ENCODE measurements around the gene PDE4B. TPM values are rescaled to one million over a fixed set of nuclear protein-coding genes. Genes with fewer than 3 reads are reported as not detected.

The PDE4B gene
- polyA plus RNA-seq, 2 of the 4 experiments (the other 2 are of a cell fraction): 20.2 to 56.8 TPM

DNA sequence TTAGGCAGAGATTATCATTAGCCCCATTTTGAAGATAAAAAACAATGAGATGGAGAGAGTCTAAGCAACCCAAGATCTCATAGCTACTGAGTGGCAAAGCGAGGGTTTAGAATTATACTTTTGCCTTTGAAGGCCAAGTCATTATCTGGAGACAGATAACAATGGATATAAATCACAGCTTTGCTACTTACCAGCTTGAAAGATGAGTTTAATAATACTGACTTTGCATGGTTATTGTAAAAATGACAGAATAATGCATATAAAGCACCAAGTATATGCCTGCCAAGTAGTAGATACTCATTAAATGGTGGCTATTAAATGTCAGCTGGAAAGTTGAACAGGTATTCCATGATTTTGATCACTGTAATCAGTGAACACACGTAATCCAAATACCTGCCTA, 499.6 kb downstream of the PDE4B start:
- CTCF ChIA-PET: no interaction called here
- POLR2A ChIA-PET: interaction anchor here (1.6 kb wide), 1 partner anchor 40 kb away, joined by 6 read pairs; no protein-coding TSS in a partner anchor
- TF ChIP-seq NPAS2 (CRISPR knock-in tag; IDR thresholded peaks at IDR 0.05; ENCODE audit: borderline replicate concordance) (no peak), EHMT2 (IDR thresholded peaks at IDR 0.05; ENCODE audit: low read depth) (no peak), BHLHE40 (IDR thresholded peaks at IDR 0.05; ENCODE audit: low read depth, low read length) (no peak), KDM1A (IDR thresholded peaks at IDR 0.05; ENCODE audit: low read depth) (no peak)
- TF ChIP-seq, protein P1, sequence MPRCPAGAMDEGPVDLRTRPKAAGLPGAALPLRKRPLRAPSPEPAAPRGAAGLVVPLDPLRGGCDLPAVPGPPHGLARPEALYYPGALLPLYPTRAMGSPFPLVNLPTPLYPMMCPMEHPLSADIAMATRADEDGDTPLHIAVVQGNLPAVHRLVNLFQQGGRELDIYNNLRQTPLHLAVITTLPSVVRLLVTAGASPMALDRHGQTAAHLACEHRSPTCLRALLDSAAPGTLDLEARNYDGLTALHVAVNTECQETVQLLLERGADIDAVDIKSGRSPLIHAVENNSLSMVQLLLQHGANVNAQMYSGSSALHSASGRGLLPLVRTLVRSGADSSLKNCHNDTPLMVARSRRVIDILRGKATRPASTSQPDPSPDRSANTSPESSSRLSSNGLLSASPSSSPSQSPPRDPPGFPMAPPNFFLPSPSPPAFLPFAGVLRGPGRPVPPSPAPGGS (IDR thresholded peaks at IDR 0.05): no peak
- TF ChIP-seq, protein P2, sequence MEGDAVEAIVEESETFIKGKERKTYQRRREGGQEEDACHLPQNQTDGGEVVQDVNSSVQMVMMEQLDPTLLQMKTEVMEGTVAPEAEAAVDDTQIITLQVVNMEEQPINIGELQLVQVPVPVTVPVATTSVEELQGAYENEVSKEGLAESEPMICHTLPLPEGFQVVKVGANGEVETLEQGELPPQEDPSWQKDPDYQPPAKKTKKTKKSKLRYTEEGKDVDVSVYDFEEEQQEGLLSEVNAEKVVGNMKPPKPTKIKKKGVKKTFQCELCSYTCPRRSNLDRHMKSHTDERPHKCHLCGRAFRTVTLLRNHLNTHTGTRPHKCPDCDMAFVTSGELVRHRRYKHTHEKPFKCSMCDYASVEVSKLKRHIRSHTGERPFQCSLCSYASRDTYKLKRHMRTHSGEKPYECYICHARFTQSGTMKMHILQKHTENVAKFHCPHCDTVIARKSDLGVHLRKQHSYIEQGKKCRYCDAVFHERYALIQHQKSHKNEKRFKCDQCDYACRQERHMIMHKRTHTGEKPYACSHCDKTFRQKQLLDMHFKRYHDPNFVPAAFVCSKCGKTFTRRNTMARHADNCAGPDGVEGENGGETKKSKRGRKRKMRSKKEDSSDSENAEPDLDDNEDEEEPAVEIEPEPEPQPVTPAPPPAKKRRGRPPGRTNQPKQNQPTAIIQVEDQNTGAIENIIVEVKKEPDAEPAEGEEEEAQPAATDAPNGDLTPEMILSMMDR (IDR thresholded peaks at IDR 0.05): no peak
- Histone ChIP-seq H3K4me1 (peaks cover 77% of the 10 kb centered on the region), H3K27ac (peak overlapping the region; percentile 84; a peak in 5 of 6 replicates), H3K4me3 (no peak overlapping the region), H3K9me3 (no peaks in the 10 kb centered on the region), H3K4me2 (peak overlapping the region; percentile 55; the same call in 2 of the 3 replicates)
- FAIRE-seq: no peak
- no peak for DNase-seq (ENCODE audit: low read depth in 1 of 2, low spot score in 1 of 2)
- no peak for ATAC-seq
- WGBS (ENCODE audit: missing lambda C conversion rate): 96% methylated on average over 2 of the region's 2 CpGs

DNA sequence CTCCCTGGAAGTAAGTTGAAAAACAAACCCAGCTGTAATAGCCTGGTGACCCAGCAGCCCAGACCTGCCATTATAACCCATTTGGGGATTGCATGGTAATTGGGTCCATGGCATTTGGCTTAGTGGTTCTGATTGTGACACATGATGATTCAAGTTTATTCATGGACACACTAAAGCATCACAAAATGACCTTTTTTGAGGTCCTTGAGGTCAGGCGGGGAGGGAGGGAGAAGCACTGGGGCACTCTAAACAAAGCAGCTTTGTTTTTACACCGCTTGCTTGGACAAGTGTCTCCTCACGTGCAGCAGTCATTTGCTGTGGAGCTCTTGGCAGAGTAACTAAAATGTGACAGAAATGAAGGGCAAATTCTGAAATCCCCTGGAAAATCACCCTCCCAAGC, 500.2 kb downstream of the PDE4B start:
- DNase-seq (ENCODE audit: low read depth in 1 of 2, low spot score in 1 of 2) (no peak), ATAC-seq (no peak), FAIRE-seq (no peak)
- peak overlapping the region; percentile 64; the same call in 1 of the 3 replicates for H3K4me2 ChIP-seq
- POLR2A ChIA-PET: interaction anchor here (1.1 kb wide), 1 partner anchor 38 kb away, joined by 3 read pairs; no protein-coding TSS in a partner anchor
- peak overlapping the region; percentile 84 for H3K27ac ChIP-seq
- peaks cover 81% of the 10 kb centered on the region for H3K4me1 ChIP-seq
- H3K4me3 ChIP-seq: no peak overlapping the region
- 34% methylated on average over 3 of the region's 3 CpGs for WGBS (ENCODE audit: missing lambda C conversion rate)
- CTCF ChIA-PET: no interaction called here
- no peaks in the 10 kb centered on the region for H3K9me3 ChIP-seq
- TF ChIP-seq FOSL2 (IDR thresholded peaks at IDR 0.05) (no peak), FOSL2 (CRISPR knock-in tag; IDR thresholded peaks at IDR 0.05) (peak; percentile 8; the same call in 1 of the 2 replicates), JUNB (IDR thresholded peaks at IDR 0.05) (0 out of 2 replicates have a peak, but pooled peaks have one; percentile 39)
- TF ChIP-seq, protein P3, sequence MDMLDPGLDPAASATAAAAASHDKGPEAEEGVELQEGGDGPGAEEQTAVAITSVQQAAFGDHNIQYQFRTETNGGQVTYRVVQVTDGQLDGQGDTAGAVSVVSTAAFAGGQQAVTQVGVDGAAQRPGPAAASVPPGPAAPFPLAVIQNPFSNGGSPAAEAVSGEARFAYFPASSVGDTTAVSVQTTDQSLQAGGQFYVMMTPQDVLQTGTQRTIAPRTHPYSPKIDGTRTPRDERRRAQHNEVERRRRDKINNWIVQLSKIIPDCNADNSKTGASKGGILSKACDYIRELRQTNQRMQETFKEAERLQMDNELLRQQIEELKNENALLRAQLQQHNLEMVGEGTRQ (IDR thresholded peaks at IDR 0.05): no peak

DNA sequence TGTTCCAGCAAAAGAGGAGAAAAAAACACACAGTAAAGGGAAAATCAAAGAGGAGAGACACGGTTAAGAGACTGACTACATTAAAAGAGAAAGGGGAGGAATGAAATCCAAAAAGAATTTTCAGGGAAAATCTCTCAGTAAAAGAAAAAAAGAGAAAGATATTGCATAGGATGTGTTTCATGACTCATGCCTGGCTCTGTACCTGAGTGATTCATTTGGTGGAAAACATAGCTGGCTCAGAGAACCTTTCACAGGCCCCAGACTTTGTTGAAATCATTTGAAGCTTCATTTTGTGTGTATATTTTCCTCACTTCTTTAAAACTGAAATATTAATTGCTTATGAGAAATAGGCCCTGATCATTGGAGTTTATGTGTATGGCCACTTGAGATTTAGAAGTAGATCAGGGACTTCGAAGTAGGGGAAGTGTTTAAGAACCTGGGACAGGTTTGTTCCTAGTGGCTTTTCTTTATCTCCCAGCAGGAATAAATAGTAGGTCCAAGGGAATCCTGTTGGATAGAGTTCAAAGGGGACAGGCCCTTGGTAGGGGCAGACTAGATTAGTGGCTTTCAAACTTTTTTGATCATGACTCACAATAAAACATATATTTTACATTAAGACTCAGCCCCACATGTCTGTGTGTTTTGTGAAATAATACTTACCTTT, 502.1 kb downstream of the PDE4B start:
- H3K4me1 ChIP-seq: peaks cover 89% of the 10 kb centered on the region

DNA sequence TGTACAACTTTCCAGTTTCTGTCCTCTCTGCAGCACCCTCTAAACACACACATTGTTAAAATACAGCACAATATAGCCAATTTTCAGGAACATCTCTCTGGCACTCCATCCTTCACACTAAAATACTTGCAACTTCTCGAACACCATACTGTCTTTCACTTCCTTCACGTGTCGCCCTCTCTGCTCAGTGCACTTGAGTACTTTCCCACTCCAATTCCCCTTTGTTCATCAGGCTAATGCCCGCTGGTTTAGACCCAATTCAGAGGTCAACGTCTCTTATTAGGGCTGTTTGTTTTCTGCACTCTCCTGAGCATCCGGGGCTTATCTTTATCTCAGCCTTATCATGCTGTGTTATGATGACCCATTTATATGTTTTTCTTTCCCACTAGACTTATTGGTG, 503.1 kb downstream of the PDE4B start:
- POLR2A ChIA-PET: no interaction called here
- H3K4me1 ChIP-seq: peaks cover 88% of the 10 kb centered on the region
- H3K27ac ChIP-seq: peak overlapping the region; percentile 84

More for the DNA sequence above, 502.1 kb downstream of the PDE4B start:
- ATAC-seq (peak; percentile 81 to 82; a peak in 5 of 6 replicates), FAIRE-seq (no peak), DNase-seq (ENCODE audit: low read depth in 1 of 2, low spot score in 1 of 2) (peak; percentile 40 to 53)
- POLR2A ChIA-PET: interaction anchor here (0.9 kb wide), 1 partner anchor 23 kb away, joined by 4 read pairs; no protein-coding TSS in a partner anchor
- TF ChIP-seq POLR2AphosphoS2 (conservative IDR thresholded peaks at IDR 0.05; ENCODE audit: low read length) (no peak), JUNB (IDR thresholded peaks at IDR 0.05) (peak; percentile 84), FOSL2 (IDR thresholded peaks at IDR 0.05) (peak; percentile 75), FOSL2 (CRISPR knock-in tag; IDR thresholded peaks at IDR 0.05) (peak; percentile 92), JUN (IDR thresholded peaks at IDR 0.05) (peak; percentile 27 to 39; a peak in 1 of 5 replicates)
- CTCF ChIA-PET: interaction anchor here (1.3 to 1.8 kb wide), 3 partner anchors 8 to 209 kb away, joined by 3 to 4 read pairs (median 3); no protein-coding TSS in a partner anchor
- H3K4me3 ChIP-seq: no peak overlapping the region
- WGBS (ENCODE audit: missing lambda C conversion rate): 6% methylated on average over 2 of the region's 2 CpGs
- H3K9me3 ChIP-seq: no peaks in the 10 kb centered on the region
- peak overlapping the region; percentile 64 for H3K4me2 ChIP-seq
- peak overlapping the region; percentile 84 for H3K27ac ChIP-seq

More for the DNA sequence above, 503.1 kb downstream of the PDE4B start:
- DNase-seq (ENCODE audit: low read depth in 1 of 2, low spot score in 1 of 2) (no peak), ATAC-seq (no peak), FAIRE-seq (no peak)
- 89% methylated on average over 6 of the region's 6 CpGs for WGBS (ENCODE audit: missing lambda C conversion rate)
- Histone ChIP-seq H3K4me3 (no peak overlapping the region), H3K9me3 (no peaks in the 10 kb centered on the region), H3K4me2 (peak overlapping the region; percentile 64)
- TF ChIP-seq ZFP36 (IDR thresholded peaks at IDR 0.05; ENCODE audit: borderline replicate concordance, partially characterized antibody) (no peak), CBX8 (IDR thresholded peaks at IDR 0.05) (no peak), GATA3 (IDR thresholded peaks at IDR 0.05; ENCODE audit: borderline replicate concordance) (no peak), MAFK (IDR thresholded peaks at IDR 0.05; ENCODE audit: partially characterized antibody) (no peak)
- CTCF ChIA-PET: interaction anchor here (0.7 to 1.8 kb wide), 5 partner anchors 9 to 208 kb away, joined by 3 to 4 read pairs (median 3); no protein-coding TSS in a partner anchor

Data from A549 (cell line).